ENCODE measurements around the gene RPLP2.

Gene RPLP2

GRCh38 chr11:839280-839623, 29.5 kb downstream of the RPLP2 start:
- no peak for DNase-seq

- no peak for DNase-seq
Measured at GRCh38 chr11:839875-840617, 30.3 kb downstream of the RPLP2 start.

GRCh38 chr11:841981-842369, 32.2 kb downstream of the RPLP2 start:
- no peak for DNase-seq

- DNase-seq, result peak; percentile 80
Measured at GRCh38 chr11:842370-843002, 32.7 kb downstream of the RPLP2 start, which contains the start of the genes POLR2L and TSPAN4. Gene POLR2L (minus strand): TSS chr11:842529. CDS start chr11:842508, 21 bp downstream. Gene TSPAN4 (plus strand): TSS chr11:842852. CDS start chr11:850305, 7,453 bp downstream.

GRCh38 chr11:843086-843734, 33.4 kb downstream of the RPLP2 start:
- DNase-seq, result no peak

GRCh38 chr11:843818-844692, 34.3 kb downstream of the RPLP2 start:
- DNase-seq, result peak; percentile 64

GRCh38 chr11:844693-845644, 35.2 kb downstream of the RPLP2 start:
- DNase-seq, result peak; percentile 54

GRCh38 chr11:845872-846495, 36.2 kb downstream of the RPLP2 start:
- no peak for DNase-seq

- DNase-seq, result no peak
Measured at GRCh38 chr11:846496-847098, 36.8 kb downstream of the RPLP2 start.

GRCh38 chr11:847876-848275, 38.1 kb downstream of the RPLP2 start:
- no peak for DNase-seq

- peak; percentile 55 for DNase-seq
Measured at GRCh38 chr11:848380-848931, 38.7 kb downstream of the RPLP2 start.

- no peak for DNase-seq
Measured at GRCh38 chr11:849104-849824, 39.5 kb downstream of the RPLP2 start.

- DNase-seq, result no peak
Measured at GRCh38 chr11:849951-850774, 40.4 kb downstream of the RPLP2 start.

- no peak for DNase-seq
Measured at GRCh38 chr11:850775-851763, 41.3 kb downstream of the RPLP2 start.

GRCh38 chr11:852762-853161, 43.0 kb downstream of the RPLP2 start:
- no peak for DNase-seq

GRCh38 chr11:853682-854448, 44.1 kb downstream of the RPLP2 start:
- no peak for DNase-seq

Measured in CD4-positive, alpha-beta T cell treated with Interferon gamma for 1 hour (primary cell).